PC-3 (cell line): Measurements from ENCODE around the gene CMC2.

ENCODE experiments used
- CTCF ChIP-seq: fragments of 300-600 bp; sonication (generic); conservative IDR thresholded peaks from 2 replicates; pipeline ENCODE4 v1.5.1; 2017; ENCODE audit warnings: antibody characterized with exemption, low read depth, mild to moderate bottlenecking, low read length
- EZH2 ChIP-seq: fragments of 300-600 bp; sonication (generic); IDR thresholded peaks from one replicate; pipeline ENCODE4 v1.6.1; 2017; ENCODE audit warnings: antibody characterized with exemption, mild to moderate bottlenecking, low read length; ENCODE audit not compliant: unreplicated experiment

GRCh38 chr16:81035975-81036750 lies 29.5 kb upstream of the CMC2 start:
- TF ChIP-seq CTCF = no peak
- no peak for TF ChIP-seq EZH2
